Retinal pigment epithelial cell (primary cell): ENCODE measurements around the gene KLHL13.

ENCODE experiments used
- DNase-seq: peaks from one replicate; pipeline ENCODE4 v3.0.0-alpha.2; 2010; ENCODE audit warnings: low read depth
- H3K4me3 ChIP-seq: 2 replicates; pipeline ENCODE4 v1.5.1; 2011; ENCODE audit warnings: mild to moderate bottlenecking, low read length, control low read depth, moderate library complexity
- CTCF ChIP-seq: conservative IDR thresholded peaks from 2 replicates; pipeline ENCODE4 v1.5.1; 2011; ENCODE audit warnings: low read depth, low read length, control low read depth, inconsistent platforms

The KLHL13 gene

GRCh38 chrX:118049713-118050112 lies 66.9 kb downstream of the KLHL13 start:
- no peak for TF ChIP-seq CTCF
- no peak overlapping the region for H3K4me3 ChIP-seq
- DNase-seq, result no peak

- no peak for TF ChIP-seq CTCF
- no peak overlapping the region for H3K4me3 ChIP-seq
- no peak for DNase-seq
Observed at GRCh38 chrX:118047446-118048186, 69.0 kb downstream of the KLHL13 start.

- TF ChIP-seq CTCF, result no peak
- no peak for DNase-seq
- H3K4me3 ChIP-seq, result no peak overlapping the region
Observed at GRCh38 chrX:118039591-118039990, 77.0 kb downstream of the KLHL13 start.

- no peak for TF ChIP-seq CTCF
- no peak overlapping the region for H3K4me3 ChIP-seq
- peak; percentile 4 for DNase-seq
Observed at GRCh38 chrX:118038614-118039365, 77.8 kb downstream of the KLHL13 start.

- no peak for TF ChIP-seq CTCF
Observed at GRCh38 chrX:118026631-118027030, 90.0 kb downstream of the KLHL13 start.

GRCh38 chrX:118025226-118025625 lies 91.4 kb downstream of the KLHL13 start:
- no peak for DNase-seq
- no peak overlapping the region for H3K4me3 ChIP-seq
- TF ChIP-seq CTCF, result no peak

More at GRCh38 chrX:118026631-118027030, 90.0 kb downstream of the KLHL13 start:
- H3K4me3 ChIP-seq, result no peak overlapping the region
- no peak for DNase-seq

- DNase-seq, result no peak
- H3K4me3 ChIP-seq, result no peak overlapping the region
- TF ChIP-seq CTCF, result no peak
Observed at GRCh38 chrX:118024482-118024881, 92.1 kb downstream of the KLHL13 start.
